ENCODE measurements around the gene CYP1A2. TPM values are rescaled to one million over a fixed set of nuclear protein-coding genes. Genes with fewer than 3 reads are reported as not detected.
A peak's percentile ranks its signal among the peaks of the same experiment; 100 is the strongest.
"Not testable (repeated sequence)": the region's sequence is repeated elsewhere in the genome, so short reads cannot be mapped to it uniquely, and the experiment has no call there.

Gene CYP1A2
- total and polyA plus RNA-seq, 4 donors, result not detected

DNA sequence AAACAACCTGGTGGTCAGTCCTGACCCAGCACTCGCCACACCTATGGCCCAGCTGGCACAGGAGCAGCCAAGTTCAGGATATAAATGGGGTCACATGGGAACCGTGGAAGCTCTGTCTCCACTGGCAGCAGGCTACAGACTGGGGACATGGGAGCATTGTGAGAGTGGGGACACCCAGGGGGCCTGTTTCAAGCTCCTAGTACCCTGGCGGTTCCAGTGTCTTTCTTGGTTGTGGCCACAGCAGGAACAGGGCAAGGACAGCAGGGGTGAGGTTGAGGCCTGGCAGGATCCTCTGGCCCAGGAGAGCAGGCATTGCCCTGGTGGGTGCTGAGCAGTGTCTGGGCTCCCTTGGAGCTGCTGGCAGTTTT, 35.1 kb downstream of the CYP1A2 start:
- DNase-seq, result no peak
- no peak for ATAC-seq (ENCODE audit: low FRiP score)
- intact Hi-C loops (cut with DNase I), result loop anchor here in 1 of 2 donors (2.0 kb wide), 1 partner anchor 17 kb away; no protein-coding TSS in a partner anchor
- 37 to 38% methylated on average over 3 of the region's 3 CpGs for WGBS, 2 donors
- H3K27me3 ChIP-seq (ENCODE audit: control insufficient read depth in 1 of 2, insufficient read depth in 2 of 2, low read length in 1 of 2), result no peaks in the 10 kb centered on the region
- no peak overlapping the region for H3K4me3 ChIP-seq (ENCODE audit: low read length in 2 of 2)
- H3K4me1 ChIP-seq (ENCODE audit: control insufficient read depth in 1 of 2, insufficient read depth in 2 of 2, low read length in 2 of 2), result no peaks in the 10 kb centered on the region
- no peaks in the 10 kb centered on the region for H3K36me3 ChIP-seq (ENCODE audit: control insufficient read depth in 1 of 2, insufficient read depth in 2 of 2, low read length in 1 of 2)
- no peak overlapping the region for H3K27ac ChIP-seq (ENCODE audit: low read depth in 1 of 2, low read length in 2 of 2)
- H3K9me3 ChIP-seq (ENCODE audit: control insufficient read depth, low read length), result no peaks in the 10 kb centered on the region

DNA sequence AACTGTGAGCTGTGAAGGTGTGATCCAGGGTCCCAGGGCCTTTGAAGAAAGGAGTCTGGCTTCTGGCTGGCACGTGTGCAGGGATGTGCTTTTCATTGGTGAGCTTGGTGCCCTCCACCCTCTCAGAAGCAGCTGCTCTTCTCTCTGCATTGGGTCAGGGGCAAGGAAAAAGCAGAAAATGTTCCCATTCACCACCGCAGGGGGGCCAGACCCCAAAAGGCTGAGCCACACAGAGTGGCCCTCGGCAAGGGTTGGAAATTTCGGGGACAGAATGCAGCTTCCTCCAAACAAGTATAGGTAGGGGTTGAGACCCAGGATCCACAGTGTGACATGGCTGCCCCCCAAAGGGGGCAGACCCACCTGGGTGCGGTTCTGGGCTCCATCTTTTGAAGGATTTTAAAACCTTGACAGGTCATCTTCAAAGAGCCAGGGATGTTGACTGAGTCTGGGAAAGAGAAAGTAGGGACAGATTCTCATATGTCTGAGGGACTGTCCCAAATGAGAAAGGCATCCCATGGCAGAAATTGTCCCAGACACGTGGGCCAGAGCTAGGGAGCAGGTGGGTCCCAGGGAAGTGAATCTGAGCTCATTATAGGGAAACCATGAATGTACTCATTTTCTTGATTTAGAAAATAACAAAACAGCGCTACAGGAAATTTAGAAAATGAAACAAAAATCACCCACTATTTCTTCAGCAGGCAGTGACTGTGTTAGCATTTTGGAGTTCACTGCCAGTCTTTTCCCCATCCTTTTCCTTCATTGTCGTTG, 36.0 kb downstream of the CYP1A2 start:
- H3K4me1 ChIP-seq (ENCODE audit: control insufficient read depth in 1 of 2, insufficient read depth in 2 of 2, low read length in 2 of 2), result no peaks in the 10 kb centered on the region
- no peaks in the 10 kb centered on the region for H3K9me3 ChIP-seq (ENCODE audit: control insufficient read depth, low read length)
- no peaks in the 10 kb centered on the region for H3K27me3 ChIP-seq (ENCODE audit: control insufficient read depth in 1 of 2, insufficient read depth in 2 of 2, low read length in 1 of 2)
- 76 to 83% methylated on average over 8 of the region's 8 CpGs for WGBS, 2 donors
- no peak overlapping the region for H3K4me3 ChIP-seq (ENCODE audit: low read length in 2 of 2)
- H3K27ac ChIP-seq (ENCODE audit: low read depth in 1 of 2, low read length in 2 of 2), result no peak overlapping the region
- DNase-seq (no peak), ATAC-seq (ENCODE audit: low FRiP score) (no peak)
- H3K36me3 ChIP-seq (ENCODE audit: control insufficient read depth in 1 of 2, insufficient read depth in 2 of 2, low read length in 1 of 2), result no peaks in the 10 kb centered on the region
- intact Hi-C loops (cut with DNase I), result loop anchor here in 1 of 2 donors (5.0 kb wide), 1 partner anchor 58 kb away; the partner anchor contains the start of gene ULK3

DNA sequence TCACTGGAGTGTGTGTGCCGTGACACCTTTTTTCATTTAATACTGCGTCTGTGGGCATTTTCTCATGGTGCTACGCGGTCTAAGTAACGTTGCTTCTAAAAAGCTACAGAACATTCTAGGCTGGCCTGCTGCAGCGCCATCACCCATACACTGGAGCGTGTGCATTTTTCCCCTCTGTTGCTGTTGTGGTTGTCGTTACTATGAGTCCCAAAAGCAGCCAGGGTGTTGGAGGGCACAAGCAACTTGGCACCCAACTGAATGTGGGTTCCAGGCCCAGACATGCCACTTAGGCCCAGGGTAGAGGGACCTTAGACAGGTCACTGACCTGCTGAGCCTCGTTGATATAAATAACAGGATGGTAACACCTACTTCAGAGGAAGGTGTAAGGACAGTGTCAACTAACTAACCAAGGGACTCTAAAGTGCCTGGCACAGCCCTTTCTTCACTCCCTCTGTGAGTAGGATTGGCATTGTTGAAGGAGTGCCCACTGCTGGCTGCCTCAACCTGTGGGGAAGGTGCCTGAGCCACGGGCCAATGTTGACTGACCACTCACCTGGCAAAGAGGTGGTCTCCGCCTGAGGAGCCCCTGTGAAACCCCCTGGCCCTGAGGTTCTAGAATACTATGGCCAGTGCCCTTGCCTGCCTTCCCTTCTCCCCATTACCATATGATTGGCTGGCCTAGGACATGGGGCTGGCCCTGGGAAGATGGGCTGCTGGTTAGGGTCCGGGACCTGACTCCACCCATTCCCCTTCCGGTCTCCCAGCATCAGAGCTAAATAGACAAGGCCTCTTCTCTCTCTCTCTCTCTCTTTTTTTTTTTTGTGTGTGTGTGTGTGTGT, 36.8 kb downstream of the CYP1A2 start:
- 79 to 81% methylated on average over 13 of the region's 13 CpGs for WGBS, 2 donors
- no peak for DNase-seq

DNA sequence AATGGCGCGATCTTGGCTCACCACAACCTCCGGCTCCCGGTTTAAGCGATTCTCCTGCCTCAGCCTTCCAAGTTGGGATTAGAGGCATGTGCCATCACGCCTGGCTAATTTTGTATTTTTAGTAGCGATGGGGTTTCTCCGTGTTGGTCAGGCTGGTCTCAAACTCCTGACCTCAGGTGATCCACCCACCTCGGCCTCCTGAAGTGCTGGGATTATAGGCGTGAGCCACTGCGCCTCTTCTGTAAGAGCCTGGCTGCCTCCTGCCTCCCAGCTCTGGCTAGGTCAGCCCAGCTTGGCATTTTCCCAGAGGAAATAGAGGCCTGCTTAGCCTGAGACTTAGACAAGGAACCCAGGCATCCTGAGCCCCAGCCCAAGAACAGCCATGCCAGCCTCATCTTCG, 37.4 kb downstream of the CYP1A2 start:
- not testable (repeated sequence) for ATAC-seq (ENCODE audit: low FRiP score); H3K27me3 ChIP-seq (ENCODE audit: control insufficient read depth in 1 of 2, insufficient read depth in 2 of 2, low read length in 1 of 2); H3K9me3 ChIP-seq (ENCODE audit: control insufficient read depth, low read length); DNase-seq; H3K4me3 ChIP-seq (ENCODE audit: low read length in 2 of 2); H3K36me3 ChIP-seq (ENCODE audit: control insufficient read depth in 1 of 2, insufficient read depth in 2 of 2, low read length in 1 of 2); H3K4me1 ChIP-seq (ENCODE audit: control insufficient read depth in 1 of 2, insufficient read depth in 2 of 2, low read length in 2 of 2)
- 33 to 43% methylated on average over 12 of the region's 12 CpGs for WGBS, 2 donors
- intact Hi-C loops (cut with DNase I), result loop anchor here in 1 of 2 donors (5.0 kb wide), 1 partner anchor 56 kb away; the partner anchor contains the start of gene ULK3
- H3K27ac ChIP-seq (ENCODE audit: low read depth in 1 of 2, low read length in 2 of 2), result peak overlapping the region in 1 of 2 donors; percentile 29

More for the DNA sequence above, 36.8 kb downstream of the CYP1A2 start:
- Histone ChIP-seq H3K27me3 (ENCODE audit: control insufficient read depth in 1 of 2, insufficient read depth in 2 of 2, low read length in 1 of 2) (no peaks in the 10 kb centered on the region), H3K9me3 (ENCODE audit: control insufficient read depth, low read length) (no peaks in the 10 kb centered on the region), H3K4me1 (ENCODE audit: control insufficient read depth in 1 of 2, insufficient read depth in 2 of 2, low read length in 2 of 2) (peaks cover 0 to 5% of the 10 kb centered on the region in 2 donors), H3K36me3 (ENCODE audit: control insufficient read depth in 1 of 2, insufficient read depth in 2 of 2, low read length in 1 of 2) (no peaks in the 10 kb centered on the region), H3K4me3 (ENCODE audit: low read length in 2 of 2) (no peak overlapping the region), H3K27ac (ENCODE audit: low read depth in 1 of 2, low read length in 2 of 2) (no peak overlapping the region)
- intact Hi-C loops (cut with DNase I), result loop anchor here in 1 of 2 donors (5.0 kb wide), 1 partner anchor 57 kb away; the partner anchor contains the start of gene ULK3
- ATAC-seq (ENCODE audit: low FRiP score), result no peak

DNA sequence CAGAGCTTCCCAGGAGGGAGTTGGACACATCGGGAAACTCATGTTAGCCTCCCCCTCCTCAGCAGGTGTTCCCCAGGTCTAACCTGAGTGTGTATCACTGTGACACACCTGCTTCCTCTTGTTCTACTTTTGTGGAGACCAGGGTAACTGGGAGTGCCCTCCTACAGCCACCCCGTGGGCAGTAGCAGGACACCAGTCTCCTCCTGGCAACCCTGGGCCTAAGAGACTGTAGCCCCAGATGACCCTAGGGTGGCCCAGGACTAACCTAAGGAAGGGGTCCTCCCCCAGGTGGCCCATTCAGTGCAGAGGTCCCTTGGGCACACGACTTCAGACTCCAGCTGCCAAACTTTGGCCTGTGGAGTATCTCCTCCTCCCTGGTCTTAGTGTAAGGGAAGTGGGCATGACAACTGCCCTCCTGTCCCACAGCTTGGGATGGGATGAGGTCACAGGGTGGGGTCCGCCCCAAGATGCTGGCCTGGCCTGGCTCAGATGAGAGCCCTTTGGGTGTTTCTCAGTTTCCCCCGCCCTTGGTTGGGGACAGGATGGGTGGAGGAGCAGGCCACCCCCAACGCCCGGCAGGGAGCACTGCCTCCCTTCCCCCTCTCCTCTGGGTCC, 38.0 kb downstream of the CYP1A2 start:
- no peaks in the 10 kb centered on the region for H3K36me3 ChIP-seq (ENCODE audit: control insufficient read depth in 1 of 2, insufficient read depth in 2 of 2, low read length in 1 of 2)
- 38 to 41% methylated on average over 7 of the region's 7 CpGs for WGBS, 2 donors
- DNase-seq (peak in 1 of 2 donors; percentile 78), ATAC-seq (ENCODE audit: low FRiP score) (no peak)
- intact Hi-C loops (cut with DNase I), result loop anchor here in 1 of 2 donors (5.0 kb wide), 1 partner anchor 56 kb away; the partner anchor contains the start of gene ULK3
- peaks cover 0 to 5% of the 10 kb centered on the region in 2 donors for H3K4me1 ChIP-seq (ENCODE audit: control insufficient read depth in 1 of 2, insufficient read depth in 2 of 2, low read length in 2 of 2)
- peak overlapping the region in 1 of 2 donors; percentile 29 for H3K27ac ChIP-seq (ENCODE audit: low read depth in 1 of 2, low read length in 2 of 2)
- H3K27me3 ChIP-seq (ENCODE audit: control insufficient read depth in 1 of 2, insufficient read depth in 2 of 2, low read length in 1 of 2), result no peaks in the 10 kb centered on the region
- H3K9me3 ChIP-seq (ENCODE audit: control insufficient read depth, low read length), result no peaks in the 10 kb centered on the region
- H3K4me3 ChIP-seq (ENCODE audit: low read length in 2 of 2), result no peak overlapping the region

DNA sequence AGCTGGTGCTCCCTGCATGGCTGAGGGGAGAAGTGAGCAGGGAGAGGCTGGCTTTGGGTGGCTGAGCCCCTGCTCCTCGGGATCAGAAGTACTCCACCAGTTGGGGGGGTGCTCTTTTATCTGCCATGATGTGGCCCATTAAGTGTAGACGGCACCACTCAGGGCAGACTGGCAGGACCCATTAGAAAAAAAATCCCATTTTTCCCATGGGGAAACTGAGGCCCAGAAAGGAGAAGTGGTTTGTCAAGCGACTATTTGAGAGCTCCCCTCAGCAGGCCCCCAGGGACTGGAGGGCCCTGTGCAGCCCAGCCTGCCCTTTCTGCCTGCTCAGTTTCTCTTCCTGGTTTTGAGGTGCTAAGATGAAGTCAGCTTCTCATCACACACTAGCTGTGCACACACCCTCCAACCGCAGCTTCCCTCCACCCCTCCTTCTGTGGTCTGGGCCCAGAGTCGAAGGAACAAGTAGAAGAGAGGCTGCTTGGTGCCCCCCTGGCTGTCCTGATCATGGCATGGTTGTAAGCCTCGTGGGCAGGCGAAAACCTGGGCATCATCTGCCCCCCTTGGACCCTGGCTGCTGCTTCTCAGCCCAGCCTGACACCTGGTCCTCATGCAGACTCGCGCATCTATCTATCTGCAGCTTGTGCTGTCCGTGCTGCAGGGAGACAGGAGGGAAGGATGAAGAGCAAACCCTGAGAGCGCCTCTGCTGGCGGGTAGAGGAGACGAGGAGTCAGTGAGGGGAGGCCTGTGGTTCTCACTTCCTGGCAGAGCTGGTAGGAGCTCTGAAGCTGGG, 38.8 kb downstream of the CYP1A2 start:
- no peaks in the 10 kb centered on the region for H3K27me3 ChIP-seq (ENCODE audit: control insufficient read depth in 1 of 2, insufficient read depth in 2 of 2, low read length in 1 of 2)
- H3K36me3 ChIP-seq (ENCODE audit: control insufficient read depth in 1 of 2, insufficient read depth in 2 of 2, low read length in 1 of 2), result no peaks in the 10 kb centered on the region
- intact Hi-C loops (cut with DNase I), result loop anchor here in 1 of 2 donors (5.0 kb wide), 1 partner anchor 55 kb away; the partner anchor contains the start of gene ULK3
- H3K4me3 ChIP-seq (ENCODE audit: low read length in 2 of 2), result no peak overlapping the region
- 44 to 50% methylated on average over 13 of the region's 13 CpGs for WGBS, 2 donors
- DNase-seq, result peak in 1 of 2 donors; percentile 90
- H3K4me1 ChIP-seq (ENCODE audit: control insufficient read depth in 1 of 2, insufficient read depth in 2 of 2, low read length in 2 of 2), result peaks cover 0 to 5% of the 10 kb centered on the region in 2 donors
- H3K9me3 ChIP-seq (ENCODE audit: control insufficient read depth, low read length), result no peaks in the 10 kb centered on the region
- no peak overlapping the region for H3K27ac ChIP-seq (ENCODE audit: low read depth in 1 of 2, low read length in 2 of 2)
- peak; percentile 32 for ATAC-seq (ENCODE audit: low FRiP score)

DNA sequence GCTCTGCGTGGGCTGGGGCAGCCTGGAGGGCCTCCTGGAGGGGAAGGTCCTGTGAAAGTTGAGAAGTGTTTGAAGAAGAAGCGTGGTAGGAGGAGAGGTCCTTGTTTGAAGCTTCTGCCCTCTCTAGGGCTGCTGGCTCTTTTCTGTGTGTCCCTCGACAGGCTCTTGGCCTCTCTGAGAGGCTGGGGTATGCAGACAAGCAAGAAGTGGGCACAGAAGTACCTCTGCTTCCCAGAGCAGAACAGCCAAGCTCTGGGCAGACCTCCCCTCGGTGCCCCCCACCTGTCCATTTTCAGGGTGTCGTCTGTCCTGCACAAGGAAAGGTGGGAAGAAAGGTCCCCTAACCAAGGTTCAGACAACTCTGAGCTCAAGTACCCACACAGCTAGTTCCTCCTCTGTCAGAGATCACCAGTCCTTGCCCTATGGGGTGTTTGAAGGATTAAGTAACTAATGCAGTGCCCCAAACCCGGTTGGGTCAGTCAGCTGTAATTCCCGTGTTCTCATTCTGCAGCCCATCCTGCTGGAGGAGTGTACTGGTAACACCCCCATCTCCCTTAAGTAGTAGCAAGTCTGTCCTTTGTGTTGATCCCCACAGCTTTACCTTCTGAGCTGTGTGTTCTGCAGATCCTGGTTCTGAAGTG, 39.5 kb downstream of the CYP1A2 start:
- intact Hi-C loops (cut with DNase I), result loop anchor here in 1 of 2 donors (5.0 kb wide), 1 partner anchor 54 kb away; the partner anchor contains the start of gene ULK3
- Histone ChIP-seq H3K36me3 (ENCODE audit: control insufficient read depth in 1 of 2, insufficient read depth in 2 of 2, low read length in 1 of 2) (no peaks in the 10 kb centered on the region), H3K27ac (ENCODE audit: low read depth in 1 of 2, low read length in 2 of 2) (no peak overlapping the region), H3K9me3 (ENCODE audit: control insufficient read depth, low read length) (no peaks in the 10 kb centered on the region), H3K4me3 (ENCODE audit: low read length in 2 of 2) (no peak overlapping the region), H3K27me3 (ENCODE audit: control insufficient read depth in 1 of 2, insufficient read depth in 2 of 2, low read length in 1 of 2) (no peaks in the 10 kb centered on the region), H3K4me1 (ENCODE audit: control insufficient read depth in 1 of 2, insufficient read depth in 2 of 2, low read length in 2 of 2) (peaks cover 0 to 5% of the 10 kb centered on the region in 2 donors)
- WGBS, 2 donors, result 55 to 56% methylated on average over 7 of the region's 7 CpGs
- no peak for ATAC-seq (ENCODE audit: low FRiP score)
- DNase-seq, result no peak
